Activated CD8-positive, alpha-beta memory T cell treated with anti-CD3 and anti-CD28 coated beads, Interleukin-2, amount 10 ng/mL, durations not matched to agents 7 days and 5 days (primary cell): Measurements from ENCODE around the gene STX3. TPM values are rescaled to one million over a fixed set of nuclear protein-coding genes. Genes with fewer than 3 reads are reported as not detected.

ENCODE experiments used
- ATAC-seq: fragments of 150-1000 bp; cut with Tn5 transposase; one replicate; pipeline ENCODE4 v1.10.0; 2021; ENCODE audit warnings: moderate library complexity
- CTCF ChIA-PET: fragments of 350-600 bp; sonication (Branson Sonifier 250); formaldehyde crosslinking; loops from one replicate; lab custom pipeline; 2021; ENCODE audit warnings: antibody characterized with exemption; lab: Charles Lee
- DNase-seq: peaks from one replicate; pipeline ENCODE4 v3.0.0-alpha.2; 2020
- H3K27ac Mint-ChIP-seq: one replicate; pipeline ENCODE4 v1.8.0; 2021; ENCODE audit warnings: mild to moderate bottlenecking, mixed read lengths
- H3K27me3 Mint-ChIP-seq: one replicate; pipeline ENCODE4 v1.8.0; 2021; ENCODE audit warnings: mixed read lengths
- H3K36me3 Mint-ChIP-seq: one replicate; pipeline ENCODE4 v1.8.0; 2021; ENCODE audit warnings: mild to moderate bottlenecking, mixed read lengths
- H3K4me1 Mint-ChIP-seq: one replicate; pipeline ENCODE4 v1.8.0; 2021; ENCODE audit warnings: mixed read lengths
- H3K4me3 Mint-ChIP-seq: one replicate; pipeline ENCODE4 v1.8.0; 2021; ENCODE audit warnings: mild to moderate bottlenecking, moderate library complexity, mixed read lengths
- H3K9me3 Mint-ChIP-seq: one replicate; pipeline ENCODE4 v1.8.0; 2022; ENCODE audit warnings: low read depth, mixed read lengths
- total RNA-seq, 2 experiments: library from RNA; stranded (reverse); gene quantifications; one replicate each; pipeline ENCODE4 v1.2.3, GENCODE V29; 2021

STX3 gene
- total RNA-seq = 10 to 100 TPM; 76.1 to 82.2 TPM

DNA sequence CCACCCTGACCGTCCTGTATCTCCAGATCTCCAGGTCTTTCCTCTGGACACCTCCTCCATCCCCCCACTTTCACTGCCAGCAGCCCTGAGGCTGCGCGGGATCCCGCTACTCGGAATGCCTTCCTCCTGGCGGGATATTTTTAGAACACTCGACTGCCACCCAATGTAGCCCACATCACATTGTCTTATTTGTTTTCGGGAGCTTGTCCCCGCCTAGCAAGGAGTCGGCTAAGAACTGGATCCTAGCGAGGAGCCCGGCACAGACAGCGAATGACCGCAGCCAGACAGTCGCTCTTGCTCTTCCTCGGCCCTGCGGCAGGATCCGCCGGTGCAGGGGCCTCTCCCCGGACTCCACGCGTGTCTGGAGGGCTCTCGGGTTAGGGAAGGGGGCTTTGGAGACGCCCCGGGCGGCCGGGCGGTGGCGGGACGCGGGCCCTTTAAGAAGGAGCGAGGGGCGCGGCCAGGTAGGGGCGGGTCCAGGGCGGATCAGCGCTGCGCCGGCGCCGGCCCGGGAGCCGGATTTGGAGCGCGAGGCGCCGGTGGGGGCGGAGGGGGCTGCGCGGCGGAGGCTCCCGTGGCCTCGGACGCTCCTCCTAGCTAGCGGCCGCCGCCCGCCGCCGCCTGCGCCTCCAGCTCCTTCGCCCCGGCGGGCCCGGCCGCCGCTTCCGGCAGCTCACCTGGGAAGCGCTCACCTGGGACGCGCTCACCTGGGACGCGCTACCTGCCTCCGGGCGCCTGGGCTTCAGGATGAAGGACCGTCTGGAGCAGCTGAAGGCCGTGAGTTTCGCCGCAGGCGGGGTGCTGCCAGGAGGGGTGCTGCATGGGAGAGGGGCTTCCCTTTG lies at the start of gene STX3:
STX3 (plus strand) TSS at position 518 of the 842 bp plus-strand sequence; CDS start at position 748, 230 bp downstream.
- peaks cover 6% of the 10 kb centered on the region for H3K27me3 Mint-ChIP-seq
- ATAC-seq = peak; percentile 87
- DNase-seq = peak; percentile 78
- peak within 1 kb of the TSS; percentile 89 for H3K4me3 Mint-ChIP-seq
- no peaks in the 10 kb centered on the region for H3K9me3 Mint-ChIP-seq
- peaks cover 39% of the 10 kb centered on the region for H3K4me1 Mint-ChIP-seq
- H3K27ac Mint-ChIP-seq = peak within 1 kb of the TSS; percentile 84
- H3K36me3 Mint-ChIP-seq = peaks cover 15% of the 10 kb centered on the region
- CTCF ChIA-PET = interaction anchor here (0.6 to 8.3 kb wide), 19 partner anchors 11 to 496 kb away, joined by 3 to 104 read pairs (median 8); partner anchors contain the start of genes MRPL16 and PATL1

DNA sequence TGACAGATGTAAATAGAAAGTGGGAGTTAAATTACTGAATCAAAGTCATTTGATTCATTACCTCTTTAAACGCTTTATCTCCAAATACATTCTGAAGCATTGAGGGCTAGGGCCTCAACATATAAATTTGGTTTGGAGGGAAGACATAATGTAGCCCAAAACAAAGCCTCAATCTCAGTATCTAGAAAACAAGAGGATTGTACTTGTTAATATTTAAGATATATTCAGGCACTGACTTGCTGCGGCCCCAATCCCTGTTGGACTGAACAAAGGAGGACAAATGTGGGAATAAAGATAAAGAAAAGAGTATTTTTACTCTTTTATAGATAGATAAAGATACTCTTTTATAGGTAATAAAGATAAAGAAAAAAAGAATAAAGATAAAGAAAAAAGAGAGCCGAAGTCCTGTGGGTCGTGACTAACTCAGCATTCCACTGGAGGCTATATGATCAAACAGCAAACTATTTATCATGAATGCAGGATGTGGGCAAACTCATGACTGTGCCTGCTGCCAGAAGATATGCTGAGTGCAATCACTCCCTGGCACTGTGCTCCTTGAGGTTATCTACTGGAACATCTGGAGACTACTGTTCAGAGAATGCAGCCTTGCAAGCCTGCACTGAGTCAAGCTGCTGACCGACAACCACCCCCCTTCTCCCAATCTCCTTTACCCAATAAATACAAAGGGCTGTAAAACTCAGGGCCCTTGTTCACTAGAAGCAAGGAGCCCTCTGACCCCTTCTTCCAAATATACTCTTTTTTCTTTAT lies 48.5 kb upstream of the STX3 start:
- peaks cover 24% of the 10 kb centered on the region for H3K27me3 Mint-ChIP-seq
- H3K27ac Mint-ChIP-seq = no peak overlapping the region
- no peaks in the 10 kb centered on the region for H3K36me3 Mint-ChIP-seq
- ATAC-seq (no peak), DNase-seq (no peak)
- H3K9me3 Mint-ChIP-seq = no peaks in the 10 kb centered on the region
- no peak overlapping the region for H3K4me3 Mint-ChIP-seq
- CTCF ChIA-PET = no interaction called here
- no peaks in the 10 kb centered on the region for H3K4me1 Mint-ChIP-seq

DNA sequence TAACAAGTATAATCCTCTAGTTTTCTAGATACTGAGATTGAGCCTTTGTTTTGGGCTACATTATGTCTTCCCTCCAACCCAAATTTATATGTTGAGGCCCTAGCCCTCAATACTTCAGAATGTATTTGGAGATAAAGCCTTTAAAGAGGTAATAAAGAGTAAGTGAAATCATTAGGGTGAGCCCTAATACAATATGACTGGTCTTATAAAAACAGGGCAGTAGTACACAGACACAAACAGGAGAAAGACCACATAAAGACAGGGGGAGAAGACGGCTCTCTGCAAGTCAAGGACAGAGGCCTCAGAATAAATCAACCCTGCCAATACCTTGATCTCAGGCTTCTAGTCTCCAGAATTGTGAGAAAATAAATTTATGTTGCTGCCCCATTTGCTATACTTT lies 47.8 kb upstream of the STX3 start:
- Mint-ChIP-seq H3K4me1 (no peaks in the 10 kb centered on the region), H3K27me3 (peaks cover 23% of the 10 kb centered on the region), H3K4me3 (no peak overlapping the region), H3K27ac (no peak overlapping the region), H3K9me3 (no peaks in the 10 kb centered on the region), H3K36me3 (no peaks in the 10 kb centered on the region)
- CTCF ChIA-PET = no interaction called here
- DNase-seq (no peak), ATAC-seq (no peak)

DNA sequence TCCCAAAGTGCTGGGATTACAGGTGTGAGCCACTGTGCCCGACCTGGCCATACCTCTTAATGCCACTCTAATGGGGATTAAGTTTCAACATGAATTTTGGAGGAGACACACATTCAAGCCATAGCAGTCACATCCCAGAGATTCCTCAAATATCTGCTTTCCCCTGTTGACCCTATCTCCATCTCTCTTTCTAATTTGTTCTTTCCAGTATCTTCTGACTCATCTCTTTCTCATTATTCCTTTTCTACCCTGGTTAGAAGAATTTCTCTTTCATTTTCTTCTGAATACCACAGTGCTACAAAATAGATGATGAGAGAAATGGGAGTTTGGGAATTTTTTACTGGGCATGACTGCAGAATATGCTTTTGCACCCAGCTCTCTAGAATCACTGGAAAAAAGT lies 46.6 kb upstream of the STX3 start:
- no peaks in the 10 kb centered on the region for H3K4me1 Mint-ChIP-seq
- CTCF ChIA-PET = no interaction called here
- ATAC-seq (no peak), DNase-seq (no peak)
- no peaks in the 10 kb centered on the region for H3K9me3 Mint-ChIP-seq
- no peak overlapping the region for H3K4me3 Mint-ChIP-seq
- no peak overlapping the region for H3K27ac Mint-ChIP-seq
- no peaks in the 10 kb centered on the region for H3K36me3 Mint-ChIP-seq
- peaks cover 29% of the 10 kb centered on the region for H3K27me3 Mint-ChIP-seq

DNA sequence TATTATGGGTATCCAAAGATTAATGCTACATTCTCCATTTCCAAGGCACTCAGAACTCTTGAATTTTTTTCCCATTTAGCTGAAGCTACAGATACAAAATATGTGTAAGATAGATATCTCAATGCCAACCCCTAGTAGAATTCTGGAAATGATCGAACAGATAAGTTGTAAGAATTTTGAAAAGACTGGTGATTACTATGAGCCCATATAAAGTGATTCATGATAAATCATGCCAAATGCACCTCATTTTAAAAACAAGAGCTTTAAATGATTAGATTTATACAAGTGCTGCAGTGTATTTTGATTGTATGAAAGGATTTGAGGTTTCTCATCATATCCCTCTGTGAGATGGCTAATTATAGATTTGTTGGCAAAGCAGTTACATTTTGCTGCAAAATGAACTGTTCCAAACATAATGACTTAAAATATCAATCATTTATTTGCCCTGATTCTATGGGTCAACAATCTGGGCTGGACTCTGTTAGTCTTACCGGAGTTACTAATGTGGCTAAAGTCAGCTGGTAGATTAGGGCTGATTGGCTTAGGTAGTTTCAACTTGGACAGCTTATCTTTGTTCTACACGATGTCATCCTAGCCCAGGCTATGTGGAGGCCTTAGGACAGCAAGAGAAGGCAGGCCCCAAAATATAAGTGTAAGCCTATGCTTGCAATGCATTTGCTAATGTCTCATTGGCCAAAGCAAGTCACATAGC lies 44.9 kb upstream of the STX3 start:
- DNase-seq (no peak), ATAC-seq (no peak)
- Mint-ChIP-seq H3K27ac (no peak overlapping the region), H3K27me3 (peaks cover 27% of the 10 kb centered on the region), H3K9me3 (no peaks in the 10 kb centered on the region), H3K4me3 (no peak overlapping the region), H3K4me1 (no peaks in the 10 kb centered on the region), H3K36me3 (no peaks in the 10 kb centered on the region)
- CTCF ChIA-PET = no interaction called here

DNA sequence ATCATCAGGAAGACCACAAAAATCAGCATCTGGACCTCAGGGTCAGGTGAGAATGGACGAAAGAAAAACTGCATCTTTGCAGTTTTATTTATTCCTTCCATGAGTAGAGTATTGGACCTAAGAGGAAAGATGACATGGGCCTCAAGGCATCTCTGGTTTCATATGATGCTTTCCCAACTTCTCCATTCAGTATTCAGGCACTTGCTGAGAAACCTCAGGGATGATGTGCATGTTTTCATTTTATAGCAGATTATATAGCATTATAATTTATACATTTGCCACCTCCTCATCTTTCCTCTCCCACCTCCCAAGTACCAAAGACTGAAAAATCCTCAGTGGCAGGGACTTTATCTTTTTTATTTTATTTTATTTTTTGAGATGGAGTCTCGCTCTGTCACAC lies 41.4 kb upstream of the STX3 start, which contains the start of gene OR10V1:
OR10V1 (minus strand) TSS at position 101 of the 400 bp plus-strand sequence; CDS start at position 101, 0 bp downstream.
- DNase-seq = no peak
- H3K27me3 Mint-ChIP-seq = peaks cover 50% of the 10 kb centered on the region
- H3K4me3 Mint-ChIP-seq = no peak within 1 kb of the TSS
- ATAC-seq = no peak
- no peaks in the 10 kb centered on the region for H3K9me3 Mint-ChIP-seq
- no peaks in the 10 kb centered on the region for H3K36me3 Mint-ChIP-seq
- H3K4me1 Mint-ChIP-seq = no peaks in the 10 kb centered on the region
- H3K27ac Mint-ChIP-seq = no peak within 1 kb of the TSS
- CTCF ChIA-PET = no interaction called here

DNA sequence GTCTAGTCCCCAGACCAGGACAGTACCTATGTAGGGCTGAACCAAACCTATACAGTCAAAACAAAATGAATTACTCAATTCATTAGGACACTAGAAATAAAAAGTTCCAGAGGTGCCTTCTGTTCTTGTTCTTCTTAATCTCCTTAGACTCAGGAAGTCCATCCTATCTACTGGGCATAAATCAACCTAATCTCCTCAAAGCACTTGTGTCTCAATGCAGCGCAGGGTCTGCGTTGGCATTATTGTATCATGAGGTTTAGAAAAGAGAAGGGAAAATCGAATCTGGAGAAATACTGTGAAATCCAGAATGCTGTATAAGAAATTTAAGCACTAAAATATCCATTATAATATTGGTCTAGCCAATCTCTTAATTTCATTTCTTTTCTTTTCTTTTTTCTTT lies 39.1 kb upstream of the STX3 start:
- no peaks in the 10 kb centered on the region for H3K4me1 Mint-ChIP-seq
- H3K27me3 Mint-ChIP-seq = peaks cover 61% of the 10 kb centered on the region
- H3K36me3 Mint-ChIP-seq = no peaks in the 10 kb centered on the region
- no peak overlapping the region for H3K27ac Mint-ChIP-seq
- ATAC-seq (no peak), DNase-seq (no peak)
- H3K9me3 Mint-ChIP-seq = no peaks in the 10 kb centered on the region
- CTCF ChIA-PET = no interaction called here
- no peak overlapping the region for H3K4me3 Mint-ChIP-seq

DNA sequence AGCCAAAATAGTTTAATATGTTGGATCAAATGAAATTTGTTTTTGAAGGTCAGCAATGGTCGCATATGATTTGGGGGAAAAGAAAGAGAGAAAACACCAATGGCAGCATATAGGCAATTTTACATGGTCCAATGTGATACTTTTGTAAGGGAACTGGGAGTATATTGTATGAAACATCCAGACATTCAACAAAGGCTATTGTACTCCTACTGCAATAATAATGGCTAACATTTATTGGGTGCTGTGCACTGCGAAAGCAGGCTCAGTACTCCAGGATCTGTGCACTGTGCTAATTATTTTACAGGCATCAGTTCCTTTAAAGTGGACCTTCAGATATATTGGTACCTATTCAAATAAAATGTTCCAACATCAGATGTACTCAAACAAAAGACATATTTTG lies 35.6 kb upstream of the STX3 start:
- Mint-ChIP-seq H3K36me3 (no peaks in the 10 kb centered on the region), H3K27ac (no peak overlapping the region), H3K9me3 (no peaks in the 10 kb centered on the region), H3K4me1 (no peaks in the 10 kb centered on the region), H3K4me3 (no peak overlapping the region), H3K27me3 (peaks cover 77% of the 10 kb centered on the region)
- CTCF ChIA-PET = no interaction called here
- DNase-seq (no peak), ATAC-seq (no peak)

DNA sequence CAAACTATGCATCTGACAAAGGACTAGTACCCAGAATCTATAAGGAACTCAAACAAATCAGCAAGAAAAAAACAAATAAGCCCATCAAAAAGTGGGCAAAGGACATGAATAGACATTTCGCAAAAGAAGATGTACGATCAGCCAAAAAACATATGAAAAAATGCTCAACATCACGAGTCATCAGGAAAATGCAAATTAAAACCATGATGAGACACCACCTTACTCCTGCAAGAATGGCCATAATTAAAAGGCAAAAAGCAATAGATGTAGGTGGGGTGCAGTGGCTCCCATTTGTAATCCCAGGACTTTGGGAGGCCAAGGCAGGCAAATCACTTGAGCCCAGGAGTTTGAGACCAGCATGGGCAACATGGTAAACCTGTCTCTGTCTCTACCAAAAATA lies 31.1 kb upstream of the STX3 start:
- peaks cover 16% of the 10 kb centered on the region for H3K36me3 Mint-ChIP-seq
- peaks cover 52% of the 10 kb centered on the region for H3K27me3 Mint-ChIP-seq
- DNase-seq (no peak), ATAC-seq (no peak)
- H3K9me3 Mint-ChIP-seq = peaks cover 4% of the 10 kb centered on the region
- peaks cover 12% of the 10 kb centered on the region for H3K4me1 Mint-ChIP-seq
- H3K4me3 Mint-ChIP-seq = no peak overlapping the region
- H3K27ac Mint-ChIP-seq = no peak overlapping the region
- CTCF ChIA-PET = interaction anchor here (1.4 kb wide), 1 partner anchor 81 kb away, joined by 4 read pairs; no protein-coding TSS in a partner anchor

DNA sequence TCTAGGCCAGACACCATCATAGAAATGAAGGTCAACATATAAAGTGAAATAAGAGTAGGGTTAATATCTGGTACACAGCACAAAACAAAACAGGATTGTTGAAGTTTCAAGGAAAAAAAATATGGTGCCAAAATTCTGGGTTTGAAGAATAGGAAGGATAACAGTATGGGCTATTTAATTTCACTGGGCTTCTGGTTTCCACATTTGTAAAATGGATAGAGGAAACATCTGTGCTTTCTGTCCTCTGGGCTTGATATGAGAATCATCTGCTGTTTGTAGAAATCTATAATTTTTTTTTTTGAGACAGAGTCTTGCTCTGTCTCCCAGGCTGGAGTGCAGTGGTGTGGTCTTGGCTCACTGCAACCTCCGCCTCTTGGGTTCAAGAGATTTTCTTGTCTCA lies 27.8 kb upstream of the STX3 start:
- Mint-ChIP-seq H3K27ac (no peak overlapping the region), H3K9me3 (peaks cover 8% of the 10 kb centered on the region), H3K27me3 (peaks cover 21% of the 10 kb centered on the region), H3K4me1 (peaks cover 15% of the 10 kb centered on the region), H3K36me3 (peaks cover 19% of the 10 kb centered on the region), H3K4me3 (no peak overlapping the region)
- DNase-seq (no peak), ATAC-seq (no peak)
- CTCF ChIA-PET = interaction anchor here (1.1 kb wide), 1 partner anchor 28 kb away, joined by 3 read pairs; no protein-coding TSS in a partner anchor

DNA sequence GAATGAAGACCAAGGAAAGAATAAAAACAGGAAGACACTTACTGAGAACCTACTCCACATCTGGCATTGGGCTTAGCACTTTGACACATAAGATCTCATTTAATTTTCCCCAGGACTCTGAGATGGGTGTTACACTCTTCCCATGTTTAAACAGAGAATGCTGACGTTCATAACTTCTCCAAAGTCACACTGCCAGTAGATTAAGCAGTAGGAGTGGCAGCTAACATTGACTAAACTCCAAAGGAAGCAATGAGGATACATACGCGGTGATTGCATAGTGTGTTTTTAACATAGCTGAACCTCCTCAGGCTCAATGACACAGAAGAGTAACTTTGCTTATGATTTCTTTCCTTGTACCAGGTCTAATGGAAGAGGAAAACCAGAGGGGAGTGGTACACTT lies 27.0 kb upstream of the STX3 start:
- CTCF ChIA-PET = no interaction called here
- Mint-ChIP-seq H3K9me3 (peaks cover 8% of the 10 kb centered on the region), H3K4me3 (no peak overlapping the region), H3K27me3 (peaks cover 19% of the 10 kb centered on the region), H3K4me1 (peaks cover 15% of the 10 kb centered on the region), H3K27ac (no peak overlapping the region), H3K36me3 (peaks cover 19% of the 10 kb centered on the region)
- no peak for DNase-seq
- no peak for ATAC-seq

DNA sequence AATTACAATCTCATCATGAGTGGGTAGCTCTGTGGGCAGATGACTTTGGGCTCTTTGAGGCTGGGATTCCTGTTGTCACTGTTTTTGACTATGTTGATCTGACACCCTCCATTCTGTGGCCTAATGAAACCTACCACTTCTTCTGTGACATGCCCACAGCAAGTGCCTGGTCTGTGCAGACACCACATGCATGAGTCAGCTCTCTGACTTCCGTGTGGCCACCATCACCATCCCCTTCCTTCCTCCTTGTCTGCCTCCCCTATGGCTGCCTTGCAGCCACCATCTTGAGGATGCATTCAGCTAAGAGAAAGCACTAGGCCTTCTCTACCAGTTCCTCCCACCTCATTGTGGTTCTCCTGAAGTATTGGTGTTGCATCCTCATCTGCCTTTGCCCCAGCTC lies 26.3 kb upstream of the STX3 start:
- Mint-ChIP-seq H3K27me3 (peaks cover 13% of the 10 kb centered on the region), H3K27ac (peak overlapping the region; percentile 67), H3K4me3 (no peak overlapping the region), H3K36me3 (peaks cover 19% of the 10 kb centered on the region), H3K9me3 (peaks cover 8% of the 10 kb centered on the region), H3K4me1 (peaks cover 15% of the 10 kb centered on the region)
- ATAC-seq = peak; percentile 92
- peak; percentile 73 for DNase-seq
- CTCF ChIA-PET = interaction anchor here (0.8 to 2.5 kb wide), 2 partner anchors 27 to 300 kb away, joined by 3 to 8 read pairs; partner anchors contain the start of gene STX3

DNA sequence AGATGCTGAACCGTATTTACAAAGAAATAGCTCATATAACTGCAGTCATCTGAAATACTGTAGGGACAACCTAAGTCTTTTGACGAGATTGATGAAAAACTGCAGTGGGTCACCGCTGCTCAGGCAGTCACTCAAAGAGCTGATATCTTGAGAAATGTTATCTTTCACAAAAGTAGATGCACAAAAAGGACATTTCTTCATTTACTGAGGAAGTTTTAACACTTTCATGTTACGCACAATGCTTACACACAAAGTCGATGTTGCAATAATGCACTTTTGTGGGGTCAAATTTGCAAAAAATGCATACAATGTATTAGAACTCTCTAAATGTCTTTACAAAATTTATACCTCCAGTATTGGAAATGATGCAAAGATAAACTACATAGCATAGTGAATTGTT lies 25.3 kb upstream of the STX3 start:
- DNase-seq (no peak), ATAC-seq (no peak)
- Mint-ChIP-seq H3K4me3 (no peak overlapping the region), H3K9me3 (peaks cover 8% of the 10 kb centered on the region), H3K27me3 (peaks cover 4% of the 10 kb centered on the region), H3K36me3 (peaks cover 19% of the 10 kb centered on the region), H3K4me1 (peaks cover 15% of the 10 kb centered on the region), H3K27ac (no peak overlapping the region)
- CTCF ChIA-PET = interaction anchor here (2.5 kb wide), 1 partner anchor 26 kb away, joined by 8 read pairs; the partner anchor contains the start of gene STX3
